Endothelial cell (in vitro differentiated cells): Measurements from ENCODE around the gene PCDHB14. TPM values are rescaled to one million over a fixed set of nuclear protein-coding genes. Genes with fewer than 3 reads are reported as not detected.
A peak's percentile ranks its signal among the peaks of the same experiment; 100 is the strongest.

ENCODE experiments used
- DNase-seq: peaks from one replicate; pipeline ENCODE4 v3.0.0; 2021; ENCODE audit warnings: low spot score
- H3K27ac Mint-ChIP-seq: one replicate; pipeline ENCODE4 v1.8.0; 2021; ENCODE audit warnings: mixed read lengths, inconsistent platforms; ENCODE audit not compliant: unreplicated experiment
- H3K27me3 Mint-ChIP-seq: one replicate; pipeline ENCODE4 v1.8.0; 2021; ENCODE audit warnings: mild to moderate bottlenecking, moderate library complexity, mixed read lengths, inconsistent platforms; ENCODE audit not compliant: unreplicated experiment
- H3K36me3 Mint-ChIP-seq: one replicate; pipeline ENCODE4 v1.8.0; 2021; ENCODE audit warnings: mild to moderate bottlenecking, low read depth, mixed read lengths, inconsistent platforms; ENCODE audit not compliant: unreplicated experiment
- H3K4me1 Mint-ChIP-seq: one replicate; pipeline ENCODE4 v1.8.0; 2021; ENCODE audit warnings: mild to moderate bottlenecking, mixed read lengths, inconsistent platforms; ENCODE audit not compliant: unreplicated experiment
- H3K4me3 Mint-ChIP-seq: one replicate; pipeline ENCODE4 v1.8.0; 2021; ENCODE audit warnings: mild to moderate bottlenecking, mixed read lengths, inconsistent platforms; ENCODE audit not compliant: unreplicated experiment
- H3K9me3 Mint-ChIP-seq: one replicate; pipeline ENCODE4 v1.8.0; 2021; ENCODE audit warnings: mixed read lengths, inconsistent platforms; ENCODE audit not compliant: unreplicated experiment
- total RNA-seq: library from RNA; stranded (reverse); fragmentation: NEBNext Ultra II Directional; extraction: Animal tissue kit (Norgen Biotek cat#: 25700); gene quantifications from one replicate; pipeline ENCODE4 v1.2.1, GENCODE V29; 2021; ENCODE audit not compliant: unreplicated experiment
- TF ChIP-seq, protein P1 (sequence below): fragments of 200-600 bp; sonication (generic); IDR thresholded peaks from one replicate; pipeline ENCODE4 v1.5.0; 2021; ENCODE audit warnings: antibody characterized with exemption; ENCODE audit not compliant: unreplicated experiment

The PCDHB14 gene
- total RNA-seq, 1 donor from 2014 or later, result 8.4 TPM

DNA sequence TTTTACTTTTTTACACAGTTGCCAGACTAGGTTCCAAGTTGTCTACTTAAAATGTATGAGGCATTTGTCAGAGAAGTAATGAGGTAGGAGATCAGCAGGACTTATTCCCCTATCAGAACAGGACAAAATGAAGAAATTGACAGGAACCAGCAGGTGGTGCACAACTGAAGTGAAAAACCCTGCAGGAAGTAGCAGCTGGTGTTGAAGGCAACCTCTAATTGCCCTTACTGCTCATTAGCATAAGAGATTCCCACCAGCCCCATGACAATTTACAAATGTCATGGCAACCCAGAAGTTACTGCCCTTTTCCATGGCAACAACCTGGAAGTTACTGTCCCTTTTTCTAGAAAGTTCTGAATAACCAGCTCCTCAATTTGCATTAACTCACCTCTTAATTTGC is 27.4 kb downstream of the PCDHB14 start:
- no peak for DNase-seq
- TF ChIP-seq, protein P1, sequence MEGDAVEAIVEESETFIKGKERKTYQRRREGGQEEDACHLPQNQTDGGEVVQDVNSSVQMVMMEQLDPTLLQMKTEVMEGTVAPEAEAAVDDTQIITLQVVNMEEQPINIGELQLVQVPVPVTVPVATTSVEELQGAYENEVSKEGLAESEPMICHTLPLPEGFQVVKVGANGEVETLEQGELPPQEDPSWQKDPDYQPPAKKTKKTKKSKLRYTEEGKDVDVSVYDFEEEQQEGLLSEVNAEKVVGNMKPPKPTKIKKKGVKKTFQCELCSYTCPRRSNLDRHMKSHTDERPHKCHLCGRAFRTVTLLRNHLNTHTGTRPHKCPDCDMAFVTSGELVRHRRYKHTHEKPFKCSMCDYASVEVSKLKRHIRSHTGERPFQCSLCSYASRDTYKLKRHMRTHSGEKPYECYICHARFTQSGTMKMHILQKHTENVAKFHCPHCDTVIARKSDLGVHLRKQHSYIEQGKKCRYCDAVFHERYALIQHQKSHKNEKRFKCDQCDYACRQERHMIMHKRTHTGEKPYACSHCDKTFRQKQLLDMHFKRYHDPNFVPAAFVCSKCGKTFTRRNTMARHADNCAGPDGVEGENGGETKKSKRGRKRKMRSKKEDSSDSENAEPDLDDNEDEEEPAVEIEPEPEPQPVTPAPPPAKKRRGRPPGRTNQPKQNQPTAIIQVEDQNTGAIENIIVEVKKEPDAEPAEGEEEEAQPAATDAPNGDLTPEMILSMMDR, result no peak
- no peaks in the 10 kb centered on the region for H3K4me1 Mint-ChIP-seq
- H3K27me3 Mint-ChIP-seq, result peaks cover 10% of the 10 kb centered on the region
- peaks cover 49% of the 10 kb centered on the region for H3K36me3 Mint-ChIP-seq
- H3K27ac Mint-ChIP-seq, result no peak overlapping the region
- no peak overlapping the region for H3K4me3 Mint-ChIP-seq
- peaks cover 30% of the 10 kb centered on the region for H3K9me3 Mint-ChIP-seq

DNA sequence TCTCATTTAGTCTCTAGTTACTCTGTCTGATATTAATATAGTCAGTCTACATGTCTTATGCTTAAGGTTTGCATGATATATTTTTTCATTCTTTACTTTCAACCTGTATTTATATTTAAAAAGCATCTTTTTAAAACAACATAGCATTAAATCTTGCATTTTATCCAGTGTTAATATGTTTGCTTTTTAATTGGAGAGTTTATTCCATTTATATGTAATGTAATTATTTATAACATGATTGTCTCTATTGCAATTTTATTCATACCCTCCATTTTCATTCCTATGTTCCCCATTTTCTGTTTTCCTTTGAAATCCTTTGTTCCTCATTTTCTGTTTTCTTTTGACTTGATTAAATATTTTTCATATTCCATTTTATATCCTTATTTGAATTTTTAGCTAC is 35.3 kb downstream of the PCDHB14 start:
- H3K4me1 Mint-ChIP-seq, result no peaks in the 10 kb centered on the region
- TF ChIP-seq, protein P1, result no peak
- H3K27me3 Mint-ChIP-seq, result peaks cover 2% of the 10 kb centered on the region
- no peak for DNase-seq
- peaks cover 46% of the 10 kb centered on the region for H3K36me3 Mint-ChIP-seq
- no peak overlapping the region for H3K27ac Mint-ChIP-seq
- peaks cover 46% of the 10 kb centered on the region for H3K9me3 Mint-ChIP-seq
- H3K4me3 Mint-ChIP-seq, result no peak overlapping the region

DNA sequence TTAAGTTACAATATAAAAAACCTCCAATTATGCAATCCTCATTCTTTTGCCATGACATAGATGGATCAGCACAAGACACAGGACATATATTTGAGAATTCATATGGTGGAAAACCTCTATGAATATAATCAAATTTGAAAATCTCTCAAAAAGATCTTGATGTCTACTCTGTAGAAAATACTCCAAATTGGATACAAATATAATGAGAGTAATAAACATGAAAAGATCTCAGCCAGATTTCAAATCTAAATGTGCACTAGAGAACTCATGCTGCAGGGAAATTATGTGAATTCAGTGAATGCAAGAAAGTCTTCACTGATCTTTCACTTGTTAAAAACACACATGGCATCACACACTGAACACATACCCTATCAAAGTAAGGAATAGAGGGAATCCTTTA is 35.8 kb downstream of the PCDHB14 start:
- Mint-ChIP-seq H3K27ac (no peak overlapping the region), H3K36me3 (peaks cover 47% of the 10 kb centered on the region), H3K27me3 (peaks cover 2% of the 10 kb centered on the region), H3K4me1 (no peaks in the 10 kb centered on the region), H3K4me3 (no peak overlapping the region), H3K9me3 (peaks cover 49% of the 10 kb centered on the region)
- TF ChIP-seq, protein P1, result no peak
- DNase-seq, result no peak

DNA sequence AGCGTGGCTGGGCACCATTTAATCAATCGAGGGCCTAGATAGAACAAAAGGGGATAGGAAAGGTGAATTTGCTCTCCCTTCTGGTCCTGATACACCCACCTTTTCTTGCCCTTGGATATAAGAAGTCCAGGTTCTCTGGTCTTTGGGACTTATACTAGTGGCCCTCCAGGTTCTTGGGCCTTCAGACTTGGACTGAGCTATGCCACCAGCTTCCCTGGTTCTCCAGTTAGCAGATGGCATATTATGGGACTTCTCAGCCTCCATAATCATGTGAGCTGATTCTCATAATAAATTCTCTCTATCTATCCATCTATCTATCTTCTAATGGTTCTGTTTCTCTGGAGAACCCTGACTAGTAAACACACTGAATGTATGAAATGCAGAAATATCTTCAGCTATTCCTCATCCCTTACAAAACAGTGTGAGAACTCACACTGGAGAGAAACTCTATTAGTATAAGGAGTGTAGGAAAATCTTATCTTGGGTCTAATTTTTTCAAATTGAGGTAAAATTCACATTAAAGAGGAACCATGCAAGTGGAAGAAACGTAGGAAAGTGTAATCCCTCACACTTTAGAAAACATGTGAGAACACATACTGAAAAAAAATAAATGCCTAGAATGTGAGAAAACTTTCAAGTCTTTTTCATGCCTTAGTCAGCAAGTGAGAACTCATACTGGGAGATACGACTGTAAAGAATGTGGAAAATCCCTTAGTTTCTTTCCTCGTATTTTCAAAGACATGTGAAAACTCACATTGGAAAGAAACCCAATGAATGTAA is 37.5 kb downstream of the PCDHB14 start:
- H3K4me1 Mint-ChIP-seq, result no peaks in the 10 kb centered on the region
- peaks cover 59% of the 10 kb centered on the region for H3K36me3 Mint-ChIP-seq
- peaks cover 2% of the 10 kb centered on the region for H3K27me3 Mint-ChIP-seq

DNA sequence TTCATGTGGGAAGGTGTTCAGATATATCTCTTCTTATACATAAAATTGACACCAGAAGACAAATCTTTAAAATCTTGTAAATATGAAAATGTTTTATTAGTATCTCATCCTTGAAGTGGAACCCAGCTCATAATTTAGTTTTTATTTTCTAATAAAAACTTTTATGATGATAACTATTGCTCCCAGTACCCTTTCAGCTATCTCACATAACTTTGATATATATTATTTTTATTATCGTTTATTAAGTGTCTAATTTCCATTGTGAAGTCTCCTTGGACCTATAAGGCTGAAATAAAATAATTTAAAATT is 38.0 kb downstream of the PCDHB14 start:
- peak overlapping the region; percentile 45 for H3K4me3 Mint-ChIP-seq
- TF ChIP-seq, protein P1, result no peak
- no peaks in the 10 kb centered on the region for H3K4me1 Mint-ChIP-seq
- H3K36me3 Mint-ChIP-seq, result peaks cover 64% of the 10 kb centered on the region
- peaks cover 2% of the 10 kb centered on the region for H3K27me3 Mint-ChIP-seq
- H3K27ac Mint-ChIP-seq, result no peak overlapping the region
- DNase-seq, result no peak
- peaks cover 56% of the 10 kb centered on the region for H3K9me3 Mint-ChIP-seq

More for the DNA sequence above, 37.5 kb downstream of the PCDHB14 start:
- Mint-ChIP-seq H3K9me3 (peaks cover 56% of the 10 kb centered on the region), H3K27ac (no peak overlapping the region), H3K4me3 (peak overlapping the region; percentile 45)
- no peak for DNase-seq
- TF ChIP-seq, protein P1, result no peak
